ENCODE data around the gene TMEM117.

Gene TMEM117

DNA sequence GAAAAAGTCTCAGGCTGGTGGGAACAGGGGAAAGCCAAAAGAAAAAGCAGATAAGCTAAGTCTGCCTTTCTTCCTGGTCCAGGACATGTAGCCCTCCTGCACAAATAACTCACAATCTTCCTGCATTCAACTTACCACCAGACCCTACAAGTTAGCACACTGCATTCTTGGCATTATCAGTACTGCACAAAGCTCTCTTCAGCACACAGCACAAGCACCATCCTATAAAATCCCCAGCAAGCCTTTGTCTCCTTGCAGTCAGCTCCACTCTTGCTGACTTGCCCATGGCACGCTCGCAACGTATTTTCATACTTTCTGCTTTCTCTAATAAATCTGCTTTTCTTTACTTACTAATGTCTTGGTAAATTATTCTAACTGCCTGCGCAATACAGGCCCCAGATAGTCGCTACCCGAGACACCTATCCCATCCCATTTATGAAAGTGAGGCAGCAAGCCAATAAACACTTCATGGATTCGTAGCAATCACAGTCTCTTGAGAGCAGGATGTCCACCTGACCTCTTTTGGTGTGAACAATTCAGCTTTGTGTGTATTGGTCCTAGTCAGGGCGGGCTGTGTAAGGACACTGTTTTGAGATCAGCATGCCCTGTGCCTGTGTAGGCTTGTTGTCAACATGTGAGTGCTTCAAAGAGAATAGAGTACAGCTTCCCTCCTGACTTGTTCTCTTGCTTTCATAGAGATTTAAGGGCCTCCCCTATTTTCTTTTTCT lies 49.0 kb downstream of the TMEM117 start:
- no peak for DNase-seq (ENCODE audit: low spot score)

DNA sequence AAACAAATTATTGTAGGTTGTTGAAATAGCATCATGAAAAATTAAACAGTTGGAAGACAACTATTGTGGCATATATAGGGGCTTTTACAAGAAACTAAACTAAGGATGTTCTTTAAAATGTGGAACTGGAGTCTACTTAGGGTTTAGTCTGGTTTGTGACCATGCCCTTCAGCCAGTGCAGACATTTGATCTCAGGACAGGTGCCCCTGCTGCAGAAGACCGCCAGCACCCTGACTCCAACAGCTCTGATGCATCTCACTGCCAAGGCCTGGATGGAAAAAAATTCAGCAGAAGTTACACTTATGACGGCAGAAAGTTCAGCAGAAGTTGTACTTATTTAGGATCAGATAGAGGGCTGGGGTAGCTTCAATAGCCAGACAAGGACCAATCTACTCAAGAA lies 51.5 kb downstream of the TMEM117 start:
- no peak for DNase-seq (ENCODE audit: low spot score)

DNA sequence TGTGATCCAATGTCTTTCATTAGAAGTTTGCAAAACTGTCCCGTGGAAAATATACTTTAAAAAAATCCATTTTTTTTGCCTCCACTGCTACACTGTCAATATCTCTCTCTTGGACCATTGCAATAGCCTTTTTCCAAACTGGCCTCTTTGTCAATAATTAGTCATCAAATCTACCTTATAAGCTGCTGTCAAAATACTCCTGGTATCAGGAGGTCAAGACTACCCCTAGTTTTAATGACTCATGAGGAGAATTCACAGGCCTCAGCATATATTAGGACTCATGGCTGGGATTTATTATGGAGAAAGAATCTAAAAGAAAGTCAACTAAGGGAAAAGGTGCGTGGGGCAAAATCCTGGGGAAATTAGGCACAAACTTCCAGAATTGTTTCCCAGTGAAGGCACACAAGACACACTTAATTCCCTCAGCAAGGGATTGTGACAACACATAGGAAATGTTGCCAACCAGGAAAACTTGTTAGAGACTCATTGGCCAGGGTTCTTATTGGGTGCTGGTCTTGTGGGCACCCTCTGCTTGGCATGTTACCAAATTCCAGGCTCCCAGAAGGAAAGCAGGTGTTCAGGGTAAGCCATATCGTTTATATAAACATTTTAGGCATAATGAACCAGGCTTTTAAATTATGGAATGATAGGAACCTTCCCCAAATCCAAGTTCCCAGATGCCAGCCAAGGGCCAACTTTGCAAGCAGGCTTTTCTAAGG lies 56.1 kb downstream of the TMEM117 start:
- no peak for DNase-seq (ENCODE audit: low spot score)

DNA sequence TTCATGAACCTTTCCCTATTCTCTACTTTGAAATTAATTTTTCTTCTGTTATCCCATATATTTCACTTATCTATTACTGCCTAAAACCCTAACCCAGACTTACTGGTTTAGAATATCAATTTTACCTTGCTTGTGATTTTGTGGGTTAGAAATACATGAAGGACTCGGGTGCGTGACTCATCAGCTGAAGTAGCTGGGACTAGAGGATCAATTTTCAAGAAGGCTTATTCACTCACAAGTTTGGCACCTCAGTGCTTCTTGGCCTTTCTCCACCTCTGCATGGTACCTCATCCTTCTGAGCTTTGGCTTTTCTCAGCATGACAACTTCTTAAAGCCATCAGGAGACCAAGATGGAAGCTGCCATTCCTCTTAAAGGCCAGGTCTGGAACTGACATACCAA lies 57.8 kb downstream of the TMEM117 start:
- no peak for DNase-seq (ENCODE audit: low spot score)

DNA sequence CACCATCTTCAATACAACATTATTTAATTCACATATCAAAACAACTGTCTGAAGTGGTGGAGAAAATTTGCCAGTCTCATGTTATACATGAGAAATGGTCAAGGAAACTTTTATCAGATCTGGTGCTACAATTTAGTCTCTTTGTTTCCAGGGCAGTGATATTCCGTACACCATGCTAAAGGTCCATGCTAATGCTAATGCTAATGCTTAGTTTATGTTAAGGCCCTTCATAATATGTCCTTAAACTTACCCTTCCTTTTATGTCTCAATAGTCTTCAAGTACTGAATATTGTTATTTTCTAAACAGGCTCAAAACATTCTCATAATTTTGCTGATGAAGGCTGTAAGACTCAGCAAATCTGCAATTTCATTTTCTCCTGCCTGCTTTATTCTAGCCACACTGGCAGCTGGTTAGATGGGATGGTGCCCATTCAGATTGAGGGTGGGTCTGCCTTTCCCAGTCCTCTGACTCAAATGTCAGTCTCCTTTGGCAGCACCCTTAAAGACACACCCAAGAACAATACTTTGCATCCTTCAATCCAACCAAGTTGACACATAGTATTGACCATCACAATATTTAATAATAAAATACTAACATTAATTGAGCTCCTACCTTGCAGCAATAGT lies 59.8 kb downstream of the TMEM117 start:
- DNase-seq (ENCODE audit: low spot score): no peak

DNA sequence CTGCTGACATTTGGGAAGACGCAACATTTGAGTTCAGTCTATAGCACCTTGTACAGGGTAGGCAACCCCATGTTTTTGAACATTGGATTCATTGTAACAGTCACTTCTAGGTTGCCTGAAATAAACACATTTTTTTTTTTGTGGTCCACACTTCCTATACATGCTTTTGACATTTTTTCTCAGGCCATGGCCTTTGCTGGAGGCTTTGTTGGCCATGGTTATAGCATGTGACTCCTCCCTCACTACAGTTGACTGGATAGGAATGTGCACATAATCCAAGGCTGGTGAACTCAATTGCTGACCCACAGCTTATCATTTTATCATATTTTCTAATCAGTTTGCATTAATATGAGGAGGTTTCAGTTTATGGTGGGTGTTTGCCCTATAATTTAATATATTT lies 60.6 kb downstream of the TMEM117 start:
- no peak for DNase-seq (ENCODE audit: low spot score)

DNA sequence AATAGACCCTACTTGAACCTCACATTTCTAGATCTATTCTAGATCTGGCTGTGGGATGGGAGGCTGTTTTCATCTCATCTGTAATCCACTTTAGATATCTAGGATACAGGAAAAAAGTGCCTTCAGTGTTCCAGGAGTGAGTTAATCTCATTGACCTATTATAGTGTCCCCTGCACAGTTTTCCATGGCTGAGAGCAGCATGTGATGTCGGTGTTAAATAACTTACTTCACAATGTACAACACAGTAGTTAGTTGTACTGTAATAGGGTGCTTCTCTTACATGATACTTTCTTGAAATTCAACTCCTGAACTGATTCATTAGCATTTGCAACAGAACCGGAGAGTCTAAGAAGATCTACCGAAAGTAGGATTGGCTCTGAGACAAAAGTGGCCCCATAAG lies 62.6 kb downstream of the TMEM117 start:
- no peak for DNase-seq (ENCODE audit: low spot score)

DNA sequence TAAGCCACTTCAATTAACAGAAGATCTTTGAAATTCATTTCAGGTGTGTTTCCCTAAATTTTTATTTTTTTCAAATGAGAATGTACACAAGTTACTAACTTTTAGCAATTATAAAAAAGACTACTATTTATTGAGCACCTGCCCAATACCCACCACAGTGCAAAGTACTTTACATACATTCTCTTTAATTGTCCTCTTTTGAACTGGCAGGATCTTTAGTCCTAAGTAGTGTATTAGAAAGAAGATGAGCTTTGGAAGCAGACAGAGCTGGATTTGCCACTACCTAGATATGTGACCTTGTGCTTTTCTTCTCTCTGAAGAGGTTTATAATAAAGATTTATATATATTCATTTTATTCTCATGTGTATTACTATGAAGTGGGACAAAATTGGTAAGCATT lies 63.7 kb downstream of the TMEM117 start:
- no peak for DNase-seq (ENCODE audit: low spot score)

DNA sequence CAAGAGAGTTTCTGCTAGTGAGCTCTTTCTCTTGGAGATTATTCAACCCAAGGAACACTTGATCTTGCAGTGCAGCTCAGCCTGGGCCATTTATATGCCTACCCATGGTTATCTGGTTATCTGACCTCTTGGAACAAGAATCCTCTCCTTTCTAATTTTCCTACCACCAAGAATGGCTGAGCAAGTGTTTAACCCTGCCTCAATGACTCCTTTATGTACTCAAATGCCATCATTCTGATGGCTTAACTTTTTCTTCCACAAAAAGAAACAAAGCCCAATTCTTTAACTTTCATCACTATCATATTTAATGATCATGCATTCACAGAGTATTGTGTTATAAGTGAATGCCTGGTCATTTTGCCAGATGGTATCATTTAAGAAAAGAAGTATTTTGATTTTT lies 67.8 kb downstream of the TMEM117 start:
- no peak for DNase-seq (ENCODE audit: low spot score)

DNA sequence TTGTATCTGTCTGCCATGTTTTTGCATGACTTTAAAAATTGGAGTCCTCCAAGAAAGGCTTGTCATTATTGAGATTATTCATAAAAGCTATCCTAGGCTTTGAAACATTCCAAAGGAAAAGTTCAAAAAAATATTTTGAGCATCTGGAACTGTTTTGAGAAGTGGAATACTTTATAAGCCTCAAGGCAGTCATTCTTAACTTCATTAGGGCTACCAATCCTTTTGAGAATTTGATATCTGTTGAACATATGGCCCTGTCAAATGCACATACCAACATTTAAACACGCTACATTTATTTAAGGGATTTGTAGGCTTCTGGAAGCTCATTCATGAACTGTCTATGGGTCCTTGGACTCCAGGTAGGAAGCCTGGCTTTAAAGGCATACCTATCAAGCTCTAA lies 77.0 kb downstream of the TMEM117 start:
- DNase-seq (ENCODE audit: low spot score): no peak

DNA sequence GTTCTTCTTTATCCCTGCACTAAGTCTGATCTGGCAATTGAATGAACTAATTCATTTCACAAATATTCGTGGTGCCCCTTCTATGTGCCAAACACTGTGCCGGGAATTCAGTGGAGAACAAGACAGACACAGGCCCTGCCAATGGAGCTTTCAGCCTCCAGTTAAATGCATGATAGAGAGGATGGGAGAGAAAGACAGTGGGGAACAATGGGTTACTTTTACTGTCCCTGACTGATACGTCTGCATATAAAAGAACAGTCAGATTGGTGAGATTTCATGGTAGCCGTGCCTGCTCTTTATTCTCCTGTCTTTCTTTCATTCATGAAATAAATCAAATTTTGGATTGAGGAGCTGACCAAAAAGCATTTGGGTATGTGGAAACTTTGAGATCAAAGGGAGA lies 78.5 kb downstream of the TMEM117 start:
- no peak for DNase-seq (ENCODE audit: low spot score)

DNA sequence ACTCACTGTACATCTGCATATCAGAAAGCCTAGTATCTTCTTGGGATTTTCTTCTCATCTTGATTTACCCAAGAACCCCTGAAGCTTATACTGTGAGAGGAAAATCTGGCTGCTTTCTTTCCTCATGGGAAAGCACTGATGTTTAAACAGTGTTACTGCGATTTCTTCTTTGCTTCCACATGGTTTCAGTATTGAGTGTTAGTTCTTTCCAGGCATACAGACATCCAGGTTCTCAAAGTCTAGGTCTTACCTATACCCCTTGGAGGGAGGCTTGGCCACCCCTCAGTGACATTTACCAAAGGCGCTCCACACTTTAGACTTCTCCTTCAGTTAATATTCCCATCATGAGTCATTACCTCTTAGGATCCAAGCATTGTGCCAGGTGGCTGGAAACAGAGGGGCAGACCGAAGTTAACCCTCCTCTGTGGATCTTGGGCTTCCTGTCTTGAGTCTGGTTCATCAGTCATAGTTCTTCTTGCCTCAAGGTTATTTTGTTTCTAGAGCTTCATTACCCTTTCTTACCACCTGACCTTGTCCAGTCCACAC lies 79.1 kb downstream of the TMEM117 start:
- no peak for DNase-seq (ENCODE audit: low spot score)

DNA sequence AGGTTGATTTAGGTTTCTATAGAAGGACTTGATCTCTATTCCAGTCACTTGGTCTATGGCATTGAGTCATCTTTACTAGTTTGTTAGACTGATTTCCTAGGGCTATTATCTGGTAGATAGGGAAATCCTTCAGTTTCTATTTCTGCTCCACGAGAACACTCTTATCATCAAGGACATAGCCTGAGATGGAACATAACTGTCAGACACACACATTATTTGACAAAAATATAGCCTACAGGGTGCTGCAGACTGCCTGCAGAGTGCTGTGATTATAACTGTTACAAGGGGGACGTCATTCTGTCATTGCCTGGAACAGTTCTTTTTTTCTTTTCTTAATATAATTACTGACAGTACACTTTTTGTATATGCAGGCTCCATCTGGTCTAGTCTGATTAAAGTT lies 82.0 kb downstream of the TMEM117 start:
- no peak for DNase-seq (ENCODE audit: low spot score)

DNA sequence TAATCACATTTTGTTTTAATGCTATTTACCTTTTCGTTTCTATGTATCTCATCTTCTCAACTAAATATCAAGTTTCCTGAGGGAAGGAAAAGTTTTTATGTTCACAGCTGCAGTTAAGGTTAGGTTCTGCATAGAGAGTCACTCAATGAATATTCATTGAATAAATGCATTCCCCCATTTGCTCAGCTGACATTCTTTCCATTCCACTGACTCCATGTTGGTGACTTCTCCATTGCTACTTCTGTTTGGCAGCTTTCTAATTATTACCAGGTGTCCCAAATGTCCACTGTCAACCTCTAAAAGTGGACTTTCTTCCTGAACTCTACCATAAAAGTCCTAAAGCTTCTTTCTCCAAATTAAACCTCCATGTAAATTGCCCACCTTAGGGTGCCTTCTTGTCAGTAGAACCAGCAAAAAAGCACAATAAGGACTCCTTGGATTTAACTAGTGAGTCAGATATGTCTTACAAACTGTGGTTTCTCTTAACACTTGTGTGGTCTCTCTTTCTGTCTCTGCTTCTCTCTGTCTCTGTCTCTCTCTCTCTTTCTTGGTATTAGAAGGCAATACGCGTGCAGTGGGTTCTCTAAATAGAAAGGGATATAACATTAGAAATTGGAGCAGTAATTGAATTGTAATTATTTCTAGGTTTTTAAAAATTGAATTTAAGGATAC lies 85.9 kb downstream of the TMEM117 start:
- DNase-seq (ENCODE audit: low spot score): no peak

DNA sequence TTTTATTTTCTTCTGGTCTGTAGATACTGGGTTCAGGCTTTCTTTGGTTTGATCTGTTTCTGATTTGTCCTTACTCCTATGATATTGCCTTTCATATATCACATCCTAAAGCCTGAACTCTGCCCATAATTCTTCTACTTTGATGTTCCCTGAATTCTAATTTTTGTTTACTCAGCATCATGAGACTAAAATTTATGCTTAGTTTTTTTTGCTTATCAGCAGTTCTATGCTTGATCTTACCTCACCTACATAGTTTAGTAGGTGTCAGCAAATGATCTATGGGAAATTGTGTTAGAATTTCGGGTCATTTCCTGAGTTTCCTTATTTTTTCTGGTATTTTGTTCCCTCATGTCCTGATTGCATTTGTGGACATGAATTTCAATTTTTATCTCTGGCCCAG lies 94.2 kb downstream of the TMEM117 start:
- no peak for DNase-seq (ENCODE audit: low spot score)

DNA sequence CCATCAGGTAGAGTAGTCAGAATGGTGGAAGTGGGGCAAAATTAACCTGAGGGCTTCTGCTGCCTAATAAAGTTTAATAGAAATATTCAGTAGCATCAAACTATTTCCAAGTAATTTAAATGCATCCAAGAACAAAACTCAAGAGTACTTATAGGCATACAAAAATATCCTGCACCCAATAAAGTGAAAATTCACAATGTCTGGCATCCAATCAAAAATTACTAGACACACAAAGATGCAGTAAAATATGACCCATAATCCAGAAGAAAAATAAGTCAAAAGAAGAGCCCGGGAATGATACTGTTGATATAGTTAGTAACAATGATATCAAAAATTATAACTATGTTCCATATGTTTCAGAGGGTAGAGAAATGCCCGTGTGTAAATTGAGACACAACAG lies 95.3 kb downstream of the TMEM117 start:
- DNase-seq (ENCODE audit: low spot score): no peak

DNA sequence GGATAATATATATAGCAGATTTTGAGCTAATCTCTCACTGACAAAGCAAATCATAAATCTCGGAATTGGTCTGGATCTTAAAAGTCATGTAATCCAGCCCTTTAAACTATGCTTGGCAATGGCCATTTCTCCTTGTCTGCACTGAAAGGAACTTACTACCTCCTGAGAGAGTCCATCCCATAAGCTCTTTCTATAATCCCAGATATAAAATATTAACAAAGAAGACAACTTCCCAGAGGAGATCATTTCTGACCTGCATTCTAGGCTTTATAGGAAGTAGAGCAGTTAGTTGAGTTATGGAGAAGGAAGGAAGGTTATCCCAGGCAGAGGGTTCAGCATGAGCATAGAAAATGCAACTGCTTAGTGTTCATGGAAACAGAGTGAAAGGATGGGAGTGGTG lies 99.7 kb downstream of the TMEM117 start:
- no peak for DNase-seq (ENCODE audit: low spot score)

DNA sequence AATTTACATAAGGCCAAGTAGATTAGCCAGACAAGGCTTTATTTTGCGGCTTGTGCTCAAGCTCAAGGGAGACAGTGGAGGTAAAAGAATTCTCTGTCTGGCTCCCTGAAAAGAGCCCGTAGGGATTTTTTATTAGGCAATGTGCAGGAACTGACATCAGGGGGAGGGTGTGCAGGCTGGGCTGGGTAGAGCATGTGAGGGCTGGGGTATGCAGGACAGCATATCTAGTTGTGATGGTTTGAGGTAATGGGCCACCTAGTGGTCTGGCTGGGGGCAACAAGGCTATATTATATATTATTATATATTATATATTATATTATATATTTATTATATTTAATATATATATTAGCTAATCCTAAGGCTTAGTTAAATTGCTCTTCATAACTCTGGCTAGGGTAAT lies 102.1 kb downstream of the TMEM117 start:
- DNase-seq (ENCODE audit: low spot score): peak; percentile 20

DNA sequence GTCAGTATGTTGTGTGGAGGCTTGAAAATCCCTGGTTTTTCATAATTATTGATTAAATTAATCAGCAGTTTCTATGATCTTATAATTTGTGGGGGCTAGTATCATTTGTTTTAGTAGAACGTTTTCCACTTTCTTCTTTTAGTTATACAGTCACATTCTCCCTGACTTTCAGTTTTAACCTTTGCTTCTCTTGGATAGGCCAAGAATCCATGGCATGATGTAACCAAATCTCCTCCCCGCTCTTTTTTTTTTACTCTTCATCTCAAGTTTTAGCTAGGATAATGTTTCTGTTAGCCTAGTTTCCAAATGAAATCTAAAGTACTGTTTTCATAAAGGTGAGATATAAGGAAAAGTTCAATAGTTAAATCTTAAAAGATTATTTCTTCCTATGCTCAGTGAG lies 106.5 kb downstream of the TMEM117 start:
- DNase-seq (ENCODE audit: low spot score): no peak

DNA sequence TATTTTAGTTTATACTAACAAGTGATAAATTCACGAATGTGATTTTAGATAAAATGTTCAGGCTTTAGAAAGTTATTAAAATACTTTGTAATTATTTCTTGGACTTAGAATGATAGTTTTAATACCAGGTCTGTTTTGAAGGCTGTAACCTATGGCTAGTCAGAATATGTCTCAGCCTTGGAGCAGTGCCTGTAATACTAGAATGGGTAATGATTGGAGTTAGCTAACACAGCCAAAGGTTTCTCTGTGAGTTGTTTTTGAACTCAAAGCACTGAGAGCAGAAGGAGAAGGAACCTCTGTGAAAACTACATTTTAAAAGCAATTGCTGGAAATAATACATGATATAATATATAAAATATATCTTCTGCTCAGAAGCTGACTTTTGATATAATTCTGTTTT lies 110.1 kb downstream of the TMEM117 start:
- no peak for DNase-seq (ENCODE audit: low spot score)

DNA sequence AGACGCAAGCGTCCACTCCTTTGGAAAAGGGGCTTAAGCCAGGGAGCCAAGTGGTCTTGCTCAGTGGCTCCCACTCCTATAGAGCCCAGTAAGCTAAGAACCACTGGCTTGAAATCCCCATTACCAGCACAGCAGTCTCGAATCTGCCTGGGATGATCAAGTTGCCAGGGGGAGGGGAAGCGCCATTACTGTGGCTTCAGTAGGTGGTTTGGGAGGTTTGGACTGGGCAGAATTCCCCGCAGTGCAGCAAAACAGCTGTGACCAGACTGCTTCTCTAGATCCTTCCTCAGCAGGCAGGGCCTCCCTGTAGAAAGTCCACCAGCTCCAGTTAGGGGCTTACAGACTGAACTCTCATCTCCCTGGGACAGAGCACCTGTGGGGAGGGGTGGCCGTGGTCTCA lies 115.4 kb downstream of the TMEM117 start:
- no peak for DNase-seq (ENCODE audit: low spot score)

DNA sequence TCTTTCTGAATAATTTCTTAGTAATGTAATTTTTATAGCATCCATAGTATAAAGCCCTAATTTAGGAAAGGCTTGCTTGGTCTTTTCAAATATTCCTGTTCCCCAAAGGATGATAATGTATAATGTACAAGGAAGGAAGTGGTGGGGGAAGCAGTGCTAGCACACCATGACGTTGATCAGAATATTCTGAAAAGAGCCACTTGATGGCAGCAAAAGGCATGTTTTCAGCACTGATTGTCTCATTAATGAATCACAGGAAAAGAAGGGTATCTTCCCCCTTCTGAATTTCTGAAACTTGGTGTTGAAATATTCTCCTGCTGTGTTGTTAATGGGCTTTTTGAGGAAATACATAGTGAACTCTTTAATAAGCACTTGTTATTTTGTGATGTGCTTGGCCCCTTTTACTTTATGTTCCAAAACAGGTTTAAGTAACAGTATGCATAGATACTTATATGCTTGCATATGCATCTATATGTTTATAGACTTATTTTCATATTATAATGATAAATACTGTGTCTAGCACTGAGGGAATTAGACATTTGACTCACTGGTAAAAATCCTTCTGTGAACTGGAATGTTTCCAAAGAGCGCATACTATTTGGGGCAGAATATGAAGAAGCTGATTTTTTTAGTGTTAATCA lies 122.0 kb downstream of the TMEM117 start:
- peak; percentile 22 for DNase-seq (ENCODE audit: low spot score)
